T1000 (cell line): ENCODE data around the gene HOXA13.
A peak's percentile ranks its signal among the peaks of the same experiment; 100 is the strongest.

ENCODE experiments used
- DNase-seq: peaks from one replicate; lab custom pipeline; 2025; ENCODE audit warnings: mixed read lengths; lab: John Stamatoyannopoulos, UW

Gene HOXA13

GRCh38 chr7:27170426-27171324 lies 29.2 kb downstream of the HOXA13 start:
- no peak for DNase-seq

GRCh38 chr7:27169658-27170425 lies 30.0 kb downstream of the HOXA13 start:
- no peak for DNase-seq

- DNase-seq, result no peak
These were observed 31.5 kb downstream of the HOXA13 start for GRCh38 chr7:27168265-27168947.

GRCh38 chr7:27167916-27168264 lies 32.0 kb downstream of the HOXA13 start:
- DNase-seq, result no peak

GRCh38 chr7:27166531-27167505 lies 33.1 kb downstream of the HOXA13 start:
- no peak for DNase-seq

- DNase-seq, result no peak
These were observed 33.8 kb downstream of the HOXA13 start for GRCh38 chr7:27165996-27166530.

- DNase-seq, result peak; percentile 62
These were observed 34.5 kb downstream of the HOXA13 start, which contains the start of gene HOXA9 for GRCh38 chr7:27165089-27165995. Gene HOXA9 (minus strand): TSS chr7:27165537. CDS start chr7:27165457, 80 bp downstream.

- no peak for DNase-seq
These were observed 35.4 kb downstream of the HOXA13 start for GRCh38 chr7:27164367-27165088.

- DNase-seq, result no peak
These were observed 35.9 kb downstream of the HOXA13 start for GRCh38 chr7:27164045-27164366.

- no peak for DNase-seq
These were observed 36.4 kb downstream of the HOXA13 start for GRCh38 chr7:27163288-27164044.

- no peak for DNase-seq
These were observed 37.2 kb downstream of the HOXA13 start for GRCh38 chr7:27162561-27163287.

GRCh38 chr7:27161721-27162560 lies 38.0 kb downstream of the HOXA13 start:
- DNase-seq, result no peak

GRCh38 chr7:27161214-27161720 lies 38.6 kb downstream of the HOXA13 start:
- DNase-seq, result no peak

GRCh38 chr7:27160546-27161213 lies 39.2 kb downstream of the HOXA13 start:
- peak; percentile 57 for DNase-seq

GRCh38 chr7:27160145-27160545 lies 39.7 kb downstream of the HOXA13 start:
- no peak for DNase-seq
